Panc1 (cell line): ENCODE results near the gene SSH2. TPM values are rescaled to one million over a fixed set of nuclear protein-coding genes. Genes with fewer than 3 reads are reported as not detected.

Experiments
- ATAC-seq: fragments of 200-7000 bp; cut with Tn5 transposase; 2 replicates; pipeline ENCODE4 v1.9.1; 2020; ENCODE audit warnings: mild to moderate bottlenecking, moderate library complexity
- BruUV-seq: library from RNA; stranded (reverse); fragments of 400-500 nt; replicated peaks from 2 replicates; lab custom pipeline; 2021; lab: Mats Ljungman, UMichigan
- CTCF ChIA-PET: fragments of 300-600 bp; sonication (Branson Sonifier 250); formaldehyde crosslinking; loops from one replicate; lab custom pipeline; 2022; ENCODE audit warnings: antibody characterized with exemption; lab: Charles Lee
- POLR2A ChIA-PET: fragments of 300-600 bp; sonication (Branson Sonifier 250); formaldehyde crosslinking; loops from one replicate; lab custom pipeline; 2022; ENCODE audit warnings: antibody characterized with exemption; lab: Charles Lee
- DNase-seq: peaks from one replicate; pipeline ENCODE4 v3.0.0-alpha.2; 2010; ENCODE audit warnings: low read depth, low spot score
- H3K27ac ChIP-seq: 2 replicates; pipeline ENCODE4 v1.5.1; 2011; ENCODE audit warnings: mild to moderate bottlenecking, low read length, inconsistent platforms
- H3K27me3 ChIP-seq: fragments of 200-500 bp; sonication (Bioruptor generic); 2 replicates; pipeline ENCODE4 v1.6.0; 2014; ENCODE audit warnings: low read length, inconsistent platforms; ENCODE audit not compliant: control insufficient read depth, insufficient read depth
- H3K36me3 ChIP-seq: fragments of 200-500 bp; sonication (Bioruptor generic); 2 replicates; pipeline ENCODE4 v1.5.1; 2014; ENCODE audit warnings: inconsistent platforms, mild to moderate bottlenecking, low read length, moderate library complexity; ENCODE audit not compliant: control insufficient read depth, insufficient read depth
- H3K4me1 ChIP-seq: 2 replicates; pipeline ENCODE4 v1.5.1; 2011; ENCODE audit warnings: inconsistent platforms, mild to moderate bottlenecking, low read length, moderate library complexity; ENCODE audit not compliant: control insufficient read depth, insufficient read depth
- H3K4me3 ChIP-seq, 2 experiments: 2 replicates each; pipeline ENCODE4 v1.5.1; 2011 to 2012; ENCODE audit warnings: low read depth in 2 of 2, low read length in 2 of 2, mild to moderate bottlenecking in 2 of 2, inconsistent platforms in 1 of 2, moderate library complexity in 1 of 2
- H3K9me3 ChIP-seq: fragments of 200-500 bp; sonication (Bioruptor generic); 2 replicates; pipeline ENCODE4 v1.5.1; 2014; ENCODE audit warnings: low read depth, mild to moderate bottlenecking, inconsistent platforms, low read length, moderate library complexity; ENCODE audit not compliant: control insufficient read depth, insufficient read depth
- POLR2AphosphoS5 ChIP-seq: IDR thresholded peaks from 2 replicates; pipeline ENCODE4 v1.6.1; 2012; ENCODE audit warnings: mild to moderate bottlenecking, low read depth, low read length, moderate library complexity
- SIN3A ChIP-seq: IDR thresholded peaks from 2 replicates; pipeline ENCODE4 v1.6.1; 2012; ENCODE audit warnings: low read depth, mild to moderate bottlenecking, low read length, moderate library complexity, borderline replicate concordance; ENCODE audit not compliant: insufficient read depth
- TCF7L2 ChIP-seq: IDR thresholded peaks from 2 replicates; pipeline ENCODE4 v1.6.1; 2011; ENCODE audit warnings: mild to moderate bottlenecking, low read depth, low read length, inconsistent platforms
- in situ Hi-C: cut with HindIII; loops from 2 replicates; pipeline ENCODE4 v1.10.0; 2016; ENCODE audit warnings: low sequenced_read_pairs, low pct_unique_long_range_greater_than_20kb
- intact Hi-C: fragments of 100-400 bp; cut with micrococcal nuclease; formaldehyde crosslinking; loops from one replicate; pipeline ENCODE4 v1.10.0; 2022; ENCODE audit not compliant: unreplicated experiment
- total RNA-seq: library from RNA; stranded (reverse); gene quantifications from one replicate; pipeline ENCODE4 v1.2.1, GENCODE V29; 2021; ENCODE audit not compliant: unreplicated experiment
- TF ChIP-seq, protein P1 (sequence below), 2 experiments: IDR thresholded peaks; 2 replicates each; pipeline ENCODE4 v1.6.1; 2011 to 2012; ENCODE audit warnings: low read depth in 2 of 2, control low read depth in 1 of 2, low read length in 1 of 2, mild to moderate bottlenecking in 1 of 2, moderate library complexity in 1 of 2; ENCODE audit not compliant: insufficient read depth in 1 of 2
- TF ChIP-seq, protein P2 (sequence below): fragments of 450-650 bp; IDR thresholded peaks from 2 replicates; pipeline ENCODE4 v1.5.1; 2017; ENCODE audit warnings: mild to moderate bottlenecking

SSH2 gene
- total RNA-seq, 1 experiment from 2014 or later, result 30.6 TPM

DNA sequence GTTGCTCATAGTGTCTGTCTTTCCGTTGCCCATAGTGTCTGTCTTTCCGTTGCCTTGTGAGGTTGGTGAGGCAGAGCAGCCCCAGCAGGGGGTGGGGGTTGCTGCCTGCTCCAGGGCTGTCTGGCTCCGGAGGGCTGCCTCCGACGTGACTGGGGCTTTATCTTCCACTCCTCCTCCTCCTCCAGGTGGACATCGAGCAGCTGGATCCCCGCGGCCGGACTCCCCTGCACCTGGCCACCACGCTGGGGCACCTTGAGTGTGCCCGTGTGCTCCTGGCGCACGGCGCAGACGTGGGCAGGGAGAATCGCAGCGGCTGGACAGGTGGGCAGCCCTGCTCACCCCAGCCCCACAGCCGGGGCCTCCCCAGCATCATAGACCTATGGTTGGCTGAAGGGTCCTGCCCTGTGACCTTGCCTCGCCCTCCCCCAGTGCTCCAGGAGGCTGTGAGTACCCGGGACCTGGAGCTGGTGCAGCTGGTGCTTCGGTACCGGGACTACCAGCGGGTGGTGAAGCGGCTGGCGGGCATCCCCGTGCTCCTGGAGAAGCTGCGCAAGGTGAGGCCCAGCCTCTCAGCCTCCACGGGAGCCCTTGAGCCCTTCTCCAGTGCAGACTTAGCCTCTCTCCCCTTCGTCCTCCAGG lies 322.4 kb downstream of the SSH2 start:
- in situ Hi-C loops, result no loop called here
- Histone ChIP-seq H3K4me1 (no peaks in the 10 kb centered on the region), H3K4me3 (no peak overlapping the region), H3K9me3 (no peaks in the 10 kb centered on the region), H3K36me3 (no peaks in the 10 kb centered on the region), H3K27ac (no peak overlapping the region), H3K27me3 (no peaks in the 10 kb centered on the region)
- TF ChIP-seq SIN3A, result no peak
- TF ChIP-seq, protein P1, sequence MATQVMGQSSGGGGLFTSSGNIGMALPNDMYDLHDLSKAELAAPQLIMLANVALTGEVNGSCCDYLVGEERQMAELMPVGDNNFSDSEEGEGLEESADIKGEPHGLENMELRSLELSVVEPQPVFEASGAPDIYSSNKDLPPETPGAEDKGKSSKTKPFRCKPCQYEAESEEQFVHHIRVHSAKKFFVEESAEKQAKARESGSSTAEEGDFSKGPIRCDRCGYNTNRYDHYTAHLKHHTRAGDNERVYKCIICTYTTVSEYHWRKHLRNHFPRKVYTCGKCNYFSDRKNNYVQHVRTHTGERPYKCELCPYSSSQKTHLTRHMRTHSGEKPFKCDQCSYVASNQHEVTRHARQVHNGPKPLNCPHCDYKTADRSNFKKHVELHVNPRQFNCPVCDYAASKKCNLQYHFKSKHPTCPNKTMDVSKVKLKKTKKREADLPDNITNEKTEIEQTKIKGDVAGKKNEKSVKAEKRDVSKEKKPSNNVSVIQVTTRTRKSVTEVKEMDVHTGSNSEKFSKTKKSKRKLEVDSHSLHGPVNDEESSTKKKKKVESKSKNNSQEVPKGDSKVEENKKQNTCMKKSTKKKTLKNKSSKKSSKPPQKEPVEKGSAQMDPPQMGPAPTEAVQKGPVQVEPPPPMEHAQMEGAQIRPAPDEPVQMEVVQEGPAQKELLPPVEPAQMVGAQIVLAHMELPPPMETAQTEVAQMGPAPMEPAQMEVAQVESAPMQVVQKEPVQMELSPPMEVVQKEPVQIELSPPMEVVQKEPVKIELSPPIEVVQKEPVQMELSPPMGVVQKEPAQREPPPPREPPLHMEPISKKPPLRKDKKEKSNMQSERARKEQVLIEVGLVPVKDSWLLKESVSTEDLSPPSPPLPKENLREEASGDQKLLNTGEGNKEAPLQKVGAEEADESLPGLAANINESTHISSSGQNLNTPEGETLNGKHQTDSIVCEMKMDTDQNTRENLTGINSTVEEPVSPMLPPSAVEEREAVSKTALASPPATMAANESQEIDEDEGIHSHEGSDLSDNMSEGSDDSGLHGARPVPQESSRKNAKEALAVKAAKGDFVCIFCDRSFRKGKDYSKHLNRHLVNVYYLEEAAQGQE (IDR thresholded peaks at IDR 0.05; ENCODE audit: insufficient read depth in 1 of 2, low read depth in 2 of 2, low read length in 1 of 2), result no peak
- TF ChIP-seq, protein P2, sequence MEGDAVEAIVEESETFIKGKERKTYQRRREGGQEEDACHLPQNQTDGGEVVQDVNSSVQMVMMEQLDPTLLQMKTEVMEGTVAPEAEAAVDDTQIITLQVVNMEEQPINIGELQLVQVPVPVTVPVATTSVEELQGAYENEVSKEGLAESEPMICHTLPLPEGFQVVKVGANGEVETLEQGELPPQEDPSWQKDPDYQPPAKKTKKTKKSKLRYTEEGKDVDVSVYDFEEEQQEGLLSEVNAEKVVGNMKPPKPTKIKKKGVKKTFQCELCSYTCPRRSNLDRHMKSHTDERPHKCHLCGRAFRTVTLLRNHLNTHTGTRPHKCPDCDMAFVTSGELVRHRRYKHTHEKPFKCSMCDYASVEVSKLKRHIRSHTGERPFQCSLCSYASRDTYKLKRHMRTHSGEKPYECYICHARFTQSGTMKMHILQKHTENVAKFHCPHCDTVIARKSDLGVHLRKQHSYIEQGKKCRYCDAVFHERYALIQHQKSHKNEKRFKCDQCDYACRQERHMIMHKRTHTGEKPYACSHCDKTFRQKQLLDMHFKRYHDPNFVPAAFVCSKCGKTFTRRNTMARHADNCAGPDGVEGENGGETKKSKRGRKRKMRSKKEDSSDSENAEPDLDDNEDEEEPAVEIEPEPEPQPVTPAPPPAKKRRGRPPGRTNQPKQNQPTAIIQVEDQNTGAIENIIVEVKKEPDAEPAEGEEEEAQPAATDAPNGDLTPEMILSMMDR, result no peak
- no peak for TF ChIP-seq TCF7L2
- no peak for TF ChIP-seq POLR2AphosphoS5
- DNase-seq (no peak), ATAC-seq (no peak)
- ChIA-PET POLR2A (no interaction called here), CTCF (no interaction called here)
- intact Hi-C loops, result no loop called here
- BruUV-seq, result no TSS peak

DNA sequence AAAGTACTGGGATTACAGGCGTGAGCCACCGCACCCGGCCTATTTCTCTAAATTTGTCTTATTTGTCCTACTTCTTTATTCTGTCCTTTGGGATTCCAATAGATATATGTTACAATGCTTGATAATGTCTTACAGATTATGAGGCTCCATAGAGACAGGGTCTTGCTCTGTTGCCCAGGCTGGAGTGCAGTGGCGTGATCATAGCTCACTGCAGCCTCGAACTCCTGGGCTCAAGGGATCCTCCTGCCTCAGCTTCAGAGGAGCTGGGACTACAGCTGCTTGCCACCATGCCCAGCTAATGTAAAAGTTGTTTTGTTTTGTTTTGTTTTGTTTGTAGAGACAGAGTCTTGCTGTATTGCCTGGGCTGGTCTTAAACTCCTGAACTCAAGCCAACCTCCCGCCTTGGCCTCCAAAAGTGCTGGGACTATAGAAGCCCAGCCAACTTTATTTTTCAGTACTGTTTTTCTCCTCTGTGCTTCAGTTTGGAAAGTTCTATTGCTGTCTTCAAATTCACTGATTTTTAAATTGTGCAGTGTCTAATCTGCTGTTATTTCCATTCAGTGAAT lies 326.8 kb downstream of the SSH2 start:
- Histone ChIP-seq H3K4me3 (no peak overlapping the region), H3K27me3 (no peaks in the 10 kb centered on the region), H3K4me1 (no peaks in the 10 kb centered on the region), H3K27ac (no peak overlapping the region), H3K9me3 (no peaks in the 10 kb centered on the region), H3K36me3 (no peaks in the 10 kb centered on the region)
- CTCF ChIA-PET, result no interaction called here
- in situ Hi-C loops (no loop called here), intact Hi-C loops (no loop called here)
- no TSS peak for BruUV-seq
- no peak for ATAC-seq
- POLR2A ChIA-PET, result no interaction called here
- TF ChIP-seq, protein P1 (IDR thresholded peaks at IDR 0.05; ENCODE audit: insufficient read depth in 1 of 2, low read depth in 2 of 2, low read length in 1 of 2), result no peak
- TF ChIP-seq POLR2AphosphoS5 (no peak), SIN3A (no peak), TCF7L2 (no peak)
- TF ChIP-seq, protein P2, result no peak
- DNase-seq, result no peak
